ENCODE measurements around the gene KMT2C.

Gene KMT2C

DNA sequence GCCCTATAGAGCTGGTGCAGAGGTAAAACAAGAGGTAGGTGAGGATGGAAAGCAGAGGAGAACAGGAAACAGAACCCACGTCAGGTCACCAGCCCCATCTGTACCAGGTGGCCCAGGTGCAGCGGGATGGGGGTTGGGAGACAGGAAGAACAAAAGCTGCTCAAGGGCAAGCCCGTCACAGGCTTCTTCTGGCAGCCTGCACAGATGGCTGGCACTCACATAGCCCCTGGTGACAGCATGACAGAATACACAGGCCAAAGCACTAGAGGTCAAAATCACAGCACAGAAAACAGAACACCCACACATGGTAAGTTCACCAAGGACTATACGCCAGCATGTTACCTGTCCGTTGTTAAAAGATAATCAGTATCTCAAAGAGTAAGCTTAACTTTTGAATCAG is 283.5 kb downstream of the KMT2C start:
- Histone ChIP-seq H3K36me3 (ENCODE audit: control insufficient read depth in 2 of 2, insufficient read depth in 1 of 2, low read length in 2 of 2) (peaks cover 36 to 94% of the 10 kb centered on the region in 2 experiments), H3K9me3 (ENCODE audit: control insufficient read depth, insufficient read depth, low read depth, low read length) (no peaks in the 10 kb centered on the region), H3K4me3 (ENCODE audit: low read depth, low read length) (no peak overlapping the region), H3K27ac (ENCODE audit: extremely low read depth, low read depth, low read length) (no peak overlapping the region), H3K4me1 (ENCODE audit: control insufficient read depth, insufficient read depth, low read length) (no peaks in the 10 kb centered on the region)
- CTCF ChIA-PET, result interaction anchor here (0.5 kb wide), 1 partner anchor 417 kb away, joined by 4 read pairs; no protein-coding TSS in a partner anchor
- POLR2A ChIA-PET, result no interaction called here
- TF ChIP-seq ZNF776 (tag by site-specific recombination; IDR thresholded peaks at IDR 0.05; ENCODE audit: borderline replicate concordance) (no peak), ZNF404 (tag by site-specific recombination; IDR thresholded peaks at IDR 0.05) (no peak), SCRT1 (tag by site-specific recombination; IDR thresholded peaks at IDR 0.05; ENCODE audit: borderline replicate concordance) (no peak), SP3 (tag by site-specific recombination; IDR thresholded peaks at IDR 0.05) (no peak), ZNF175 (tag by site-specific recombination; IDR thresholded peaks at IDR 0.05) (no peak), ZNF354C (tag by site-specific recombination; IDR thresholded peaks at IDR 0.05; ENCODE audit: borderline replicate concordance, low read depth) (no peak), ZIC2 (tag by site-specific recombination; IDR thresholded peaks at IDR 0.05) (no peak), ZNF510 (tag by site-specific recombination; IDR thresholded peaks at IDR 0.05; ENCODE audit: insufficient replicate concordance) (no peak), OSR2 (tag by site-specific recombination; IDR thresholded peaks at IDR 0.05) (no peak), ZNF16 (tag by site-specific recombination; IDR thresholded peaks at IDR 0.05; ENCODE audit: low read depth) (no peak), ZNF670 (tag by site-specific recombination; IDR thresholded peaks at IDR 0.05; ENCODE audit: low read depth) (no peak), ZNF221 (tag by site-specific recombination; IDR thresholded peaks at IDR 0.05; ENCODE audit: borderline replicate concordance) (no peak), ZBTB8A (tag by site-specific recombination; IDR thresholded peaks at IDR 0.05) (no peak), ZNF169 (tag by site-specific recombination; IDR thresholded peaks at IDR 0.05) (no peak), ZNF426 (tag by site-specific recombination; IDR thresholded peaks at IDR 0.05) (no peak)
- TF ChIP-seq, protein P1, sequence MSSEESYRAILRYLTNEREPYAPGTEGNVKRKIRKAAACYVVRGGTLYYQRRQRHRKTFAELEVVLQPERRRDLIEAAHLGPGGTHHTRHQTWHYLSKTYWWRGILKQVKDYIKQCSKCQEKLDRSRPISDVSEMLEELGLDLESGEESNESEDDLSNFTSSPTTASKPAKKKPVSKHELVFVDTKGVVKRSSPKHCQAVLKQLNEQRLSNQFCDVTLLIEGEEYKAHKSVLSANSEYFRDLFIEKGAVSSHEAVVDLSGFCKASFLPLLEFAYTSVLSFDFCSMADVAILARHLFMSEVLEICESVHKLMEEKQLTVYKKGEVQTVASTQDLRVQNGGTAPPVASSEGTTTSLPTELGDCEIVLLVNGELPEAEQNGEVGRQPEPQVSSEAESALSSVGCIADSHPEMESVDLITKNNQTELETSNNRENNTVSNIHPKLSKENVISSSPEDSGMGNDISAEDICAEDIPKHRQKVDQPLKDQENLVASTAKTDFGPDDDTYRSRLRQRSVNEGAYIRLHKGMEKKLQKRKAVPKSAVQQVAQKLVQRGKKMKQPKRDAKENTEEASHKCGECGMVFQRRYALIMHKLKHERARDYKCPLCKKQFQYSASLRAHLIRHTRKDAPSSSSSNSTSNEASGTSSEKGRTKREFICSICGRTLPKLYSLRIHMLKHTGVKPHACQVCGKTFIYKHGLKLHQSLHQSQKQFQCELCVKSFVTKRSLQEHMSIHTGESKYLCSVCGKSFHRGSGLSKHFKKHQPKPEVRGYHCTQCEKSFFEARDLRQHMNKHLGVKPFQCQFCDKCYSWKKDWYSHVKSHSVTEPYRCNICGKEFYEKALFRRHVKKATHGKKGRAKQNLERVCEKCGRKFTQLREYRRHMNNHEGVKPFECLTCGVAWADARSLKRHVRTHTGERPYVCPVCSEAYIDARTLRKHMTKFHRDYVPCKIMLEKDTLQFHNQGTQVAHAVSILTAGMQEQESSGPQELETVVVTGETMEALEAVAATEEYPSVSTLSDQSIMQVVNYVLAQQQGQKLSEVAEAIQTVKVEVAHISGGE (tag by site-specific recombination; conservative IDR thresholded peaks at IDR 0.05; ENCODE audit: low read depth), result no peak
- TF ChIP-seq, protein P2, sequence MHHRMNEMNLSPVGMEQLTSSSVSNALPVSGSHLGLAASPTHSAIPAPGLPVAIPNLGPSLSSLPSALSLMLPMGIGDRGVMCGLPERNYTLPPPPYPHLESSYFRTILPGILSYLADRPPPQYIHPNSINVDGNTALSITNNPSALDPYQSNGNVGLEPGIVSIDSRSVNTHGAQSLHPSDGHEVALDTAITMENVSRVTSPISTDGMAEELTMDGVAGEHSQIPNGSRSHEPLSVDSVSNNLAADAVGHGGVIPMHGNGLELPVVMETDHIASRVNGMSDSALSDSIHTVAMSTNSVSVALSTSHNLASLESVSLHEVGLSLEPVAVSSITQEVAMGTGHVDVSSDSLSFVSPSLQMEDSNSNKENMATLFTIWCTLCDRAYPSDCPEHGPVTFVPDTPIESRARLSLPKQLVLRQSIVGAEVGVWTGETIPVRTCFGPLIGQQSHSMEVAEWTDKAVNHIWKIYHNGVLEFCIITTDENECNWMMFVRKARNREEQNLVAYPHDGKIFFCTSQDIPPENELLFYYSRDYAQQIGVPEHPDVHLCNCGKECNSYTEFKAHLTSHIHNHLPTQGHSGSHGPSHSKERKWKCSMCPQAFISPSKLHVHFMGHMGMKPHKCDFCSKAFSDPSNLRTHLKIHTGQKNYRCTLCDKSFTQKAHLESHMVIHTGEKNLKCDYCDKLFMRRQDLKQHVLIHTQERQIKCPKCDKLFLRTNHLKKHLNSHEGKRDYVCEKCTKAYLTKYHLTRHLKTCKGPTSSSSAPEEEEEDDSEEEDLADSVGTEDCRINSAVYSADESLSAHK (tag by site-specific recombination; IDR thresholded peaks at IDR 0.05), result no peak
- TF ChIP-seq, protein P3, sequence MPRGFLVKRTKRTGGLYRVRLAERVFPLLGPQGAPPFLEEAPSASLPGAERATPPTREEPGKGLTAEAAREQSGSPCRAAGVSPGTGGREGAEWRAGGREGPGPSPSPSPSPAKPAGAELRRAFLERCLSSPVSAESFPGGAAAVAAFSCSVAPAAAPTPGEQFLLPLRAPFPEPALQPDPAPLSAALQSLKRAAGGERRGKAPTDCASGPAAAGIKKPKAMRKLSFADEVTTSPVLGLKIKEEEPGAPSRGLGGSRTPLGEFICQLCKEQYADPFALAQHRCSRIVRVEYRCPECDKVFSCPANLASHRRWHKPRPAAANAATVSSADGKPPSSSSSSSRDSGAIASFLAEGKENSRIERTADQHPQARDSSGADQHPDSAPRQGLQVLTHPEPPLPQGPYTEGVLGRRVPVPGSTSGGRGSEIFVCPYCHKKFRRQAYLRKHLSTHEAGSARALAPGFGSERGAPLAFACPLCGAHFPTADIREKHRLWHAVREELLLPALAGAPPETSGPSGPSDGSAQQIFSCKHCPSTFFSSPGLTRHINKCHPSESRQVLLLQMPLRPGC (tag by site-specific recombination; IDR thresholded peaks at IDR 0.05), result no peak
- TF ChIP-seq, protein P4, sequence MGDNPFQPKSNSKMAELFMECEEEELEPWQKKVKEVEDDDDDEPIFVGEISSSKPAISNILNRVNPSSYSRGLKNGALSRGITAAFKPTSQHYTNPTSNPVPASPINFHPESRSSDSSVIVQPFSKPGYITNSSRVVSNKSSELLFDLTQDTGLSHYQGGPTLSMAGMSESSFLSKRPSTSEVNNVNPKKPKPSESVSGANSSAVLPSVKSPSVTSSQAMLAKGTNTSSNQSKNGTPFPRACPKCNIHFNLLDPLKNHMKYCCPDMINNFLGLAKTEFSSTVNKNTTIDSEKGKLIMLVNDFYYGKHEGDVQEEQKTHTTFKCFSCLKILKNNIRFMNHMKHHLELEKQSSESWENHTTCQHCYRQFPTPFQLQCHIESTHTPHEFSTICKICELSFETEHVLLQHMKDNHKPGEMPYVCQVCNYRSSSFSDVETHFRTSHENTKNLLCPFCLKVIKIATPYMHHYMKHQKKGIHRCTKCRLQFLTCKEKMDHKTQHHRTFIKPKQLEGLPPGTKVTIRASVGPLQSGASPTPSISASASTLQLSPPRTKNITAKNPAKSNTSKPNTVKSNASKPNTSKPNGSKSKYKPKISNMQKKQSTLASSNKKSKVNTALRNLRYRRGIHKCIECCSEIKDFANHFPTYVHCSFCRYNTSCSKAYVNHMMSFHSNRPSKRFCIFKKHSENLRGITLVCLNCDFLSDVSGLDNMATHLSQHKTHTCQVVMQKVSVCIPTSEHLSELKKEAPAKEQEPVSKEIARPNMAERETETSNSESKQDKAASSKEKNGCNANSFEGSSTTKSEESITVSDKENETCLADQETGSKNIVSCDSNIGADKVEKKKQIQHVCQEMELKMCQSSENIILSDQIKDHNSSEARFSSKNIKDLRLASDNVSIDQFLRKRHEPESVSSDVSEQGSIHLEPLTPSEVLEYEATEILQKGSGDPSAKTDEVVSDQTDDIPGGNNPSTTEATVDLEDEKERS (tag by site-specific recombination; IDR thresholded peaks at IDR 0.05), result no peak
- TF ChIP-seq, protein P5, sequence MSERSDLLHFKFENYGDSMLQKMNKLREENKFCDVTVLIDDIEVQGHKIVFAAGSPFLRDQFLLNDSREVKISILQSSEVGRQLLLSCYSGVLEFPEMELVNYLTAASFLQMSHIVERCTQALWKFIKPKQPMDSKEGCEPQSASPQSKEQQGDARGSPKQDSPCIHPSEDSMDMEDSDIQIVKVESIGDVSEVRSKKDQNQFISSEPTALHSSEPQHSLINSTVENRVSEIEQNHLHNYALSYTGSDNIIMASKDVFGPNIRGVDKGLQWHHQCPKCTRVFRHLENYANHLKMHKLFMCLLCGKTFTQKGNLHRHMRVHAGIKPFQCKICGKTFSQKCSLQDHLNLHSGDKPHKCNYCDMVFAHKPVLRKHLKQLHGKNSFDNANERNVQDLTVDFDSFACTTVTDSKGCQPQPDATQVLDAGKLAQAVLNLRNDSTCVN (tag by site-specific recombination; optimal IDR thresholded peaks at IDR 0.05), result no peak
